ENCODE results near the gene SLIT2. TPM values are rescaled to one million over a fixed set of nuclear protein-coding genes. Genes with fewer than 3 reads are reported as not detected.

Gene SLIT2
- total and polyA plus RNA-seq, 7 donors, result 0.22 to 9.0 (median 4.7) TPM

DNA sequence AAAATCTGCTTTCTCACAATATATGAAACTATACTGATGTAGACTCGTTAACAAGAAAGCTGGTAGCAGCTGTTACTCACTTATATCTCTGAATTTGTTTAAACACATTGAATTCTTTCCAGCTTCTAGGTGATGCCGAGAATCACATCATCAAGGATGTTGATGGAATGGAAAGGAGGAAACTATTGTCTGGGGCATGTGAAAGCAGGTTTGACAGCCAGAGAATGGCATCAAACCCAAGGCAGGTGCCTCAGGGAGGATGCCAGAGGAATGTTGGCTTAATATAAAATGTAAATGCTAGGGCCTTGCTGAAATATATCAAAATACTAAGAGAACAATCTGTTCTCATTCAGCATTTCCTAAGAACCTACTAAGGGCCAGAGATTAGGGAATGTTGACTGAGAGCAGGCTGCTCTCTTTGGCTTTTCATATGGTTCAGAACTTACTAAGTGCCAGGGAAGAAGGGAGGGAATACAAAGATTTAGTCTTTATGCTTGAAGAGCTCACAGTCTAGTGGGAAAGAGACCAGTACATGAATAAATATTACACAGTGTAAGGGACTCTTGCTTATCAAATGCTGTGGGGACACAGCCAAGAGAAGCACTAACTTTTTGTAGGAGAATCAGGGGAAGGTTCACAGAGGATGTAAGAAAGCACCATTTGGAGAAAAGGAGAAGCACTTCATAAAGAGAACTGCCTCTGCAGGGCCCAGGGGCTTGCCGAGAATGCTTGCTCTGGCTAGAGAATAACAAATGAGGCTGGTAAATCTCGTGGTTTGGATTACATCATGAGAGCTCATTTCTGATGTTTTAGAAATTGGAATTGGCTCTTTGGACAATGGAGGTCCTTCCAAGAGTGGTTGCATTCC lies 14.7 kb downstream of the SLIT2 start:
- WGBS, 3 donors, result 43 to 50% (median 47%) methylated on average over 4 of the region's 4 CpGs

DNA sequence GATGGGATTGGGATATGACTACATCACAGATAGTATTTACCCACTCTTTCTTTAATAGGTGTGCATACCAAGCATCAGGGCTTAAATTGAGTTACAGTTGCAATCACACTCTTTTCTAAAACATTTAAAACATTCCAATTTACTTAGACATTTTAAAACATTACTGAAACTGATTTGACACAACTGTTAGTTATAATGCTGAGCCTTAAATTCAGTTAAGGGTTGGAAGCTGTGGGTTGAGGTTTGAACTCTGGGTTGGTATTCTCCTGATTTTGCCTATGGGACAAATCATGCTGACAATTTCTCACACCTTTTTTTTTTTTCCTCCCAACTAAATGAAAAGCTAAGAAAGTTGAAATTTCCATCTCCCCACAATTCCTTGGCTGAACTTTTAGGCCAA lies 16.3 kb downstream of the SLIT2 start:
- TF ChIP-seq, protein P1, sequence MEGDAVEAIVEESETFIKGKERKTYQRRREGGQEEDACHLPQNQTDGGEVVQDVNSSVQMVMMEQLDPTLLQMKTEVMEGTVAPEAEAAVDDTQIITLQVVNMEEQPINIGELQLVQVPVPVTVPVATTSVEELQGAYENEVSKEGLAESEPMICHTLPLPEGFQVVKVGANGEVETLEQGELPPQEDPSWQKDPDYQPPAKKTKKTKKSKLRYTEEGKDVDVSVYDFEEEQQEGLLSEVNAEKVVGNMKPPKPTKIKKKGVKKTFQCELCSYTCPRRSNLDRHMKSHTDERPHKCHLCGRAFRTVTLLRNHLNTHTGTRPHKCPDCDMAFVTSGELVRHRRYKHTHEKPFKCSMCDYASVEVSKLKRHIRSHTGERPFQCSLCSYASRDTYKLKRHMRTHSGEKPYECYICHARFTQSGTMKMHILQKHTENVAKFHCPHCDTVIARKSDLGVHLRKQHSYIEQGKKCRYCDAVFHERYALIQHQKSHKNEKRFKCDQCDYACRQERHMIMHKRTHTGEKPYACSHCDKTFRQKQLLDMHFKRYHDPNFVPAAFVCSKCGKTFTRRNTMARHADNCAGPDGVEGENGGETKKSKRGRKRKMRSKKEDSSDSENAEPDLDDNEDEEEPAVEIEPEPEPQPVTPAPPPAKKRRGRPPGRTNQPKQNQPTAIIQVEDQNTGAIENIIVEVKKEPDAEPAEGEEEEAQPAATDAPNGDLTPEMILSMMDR (IDR thresholded peaks at IDR 0.05), result no peak
- H3K4me3 ChIP-seq, result no peak overlapping the region
- no peaks in the 10 kb centered on the region for H3K9me3 ChIP-seq
- no peak overlapping the region for H3K27ac ChIP-seq
- H3K36me3 ChIP-seq (ENCODE audit: insufficient read depth in 1 of 2, low read depth in 1 of 2), result no peaks in the 10 kb centered on the region
- peaks cover 0 to 2% (median 0%) of the 10 kb centered on the region in 3 donors for H3K27me3 ChIP-seq (ENCODE audit: insufficient read depth in 3 of 3, low read length in 2 of 3)
- intact Hi-C loops (cut with DNase I), result no loop called here
- no peaks in the 10 kb centered on the region for H3K4me1 ChIP-seq
- ATAC-seq, result no peak
- DNase-seq, result no peak

More for the DNA sequence above, 14.7 kb downstream of the SLIT2 start:
- DNase-seq (no peak), ATAC-seq (peak in 2 of 4 donors; percentile 13 to 55)
- intact Hi-C loops (cut with DNase I), result no loop called here
- Histone ChIP-seq H3K36me3 (ENCODE audit: insufficient read depth in 1 of 2, low read depth in 1 of 2) (no peaks in the 10 kb centered on the region), H3K27ac (no peak overlapping the region), H3K9me3 (no peaks in the 10 kb centered on the region), H3K4me3 (no peak overlapping the region), H3K27me3 (ENCODE audit: insufficient read depth in 3 of 3, low read length in 2 of 3) (peaks cover 0 to 2% (median 0%) of the 10 kb centered on the region in 3 donors), H3K4me1 (no peaks in the 10 kb centered on the region)
- TF ChIP-seq, protein P1 (IDR thresholded peaks at IDR 0.05), result no peak

DNA sequence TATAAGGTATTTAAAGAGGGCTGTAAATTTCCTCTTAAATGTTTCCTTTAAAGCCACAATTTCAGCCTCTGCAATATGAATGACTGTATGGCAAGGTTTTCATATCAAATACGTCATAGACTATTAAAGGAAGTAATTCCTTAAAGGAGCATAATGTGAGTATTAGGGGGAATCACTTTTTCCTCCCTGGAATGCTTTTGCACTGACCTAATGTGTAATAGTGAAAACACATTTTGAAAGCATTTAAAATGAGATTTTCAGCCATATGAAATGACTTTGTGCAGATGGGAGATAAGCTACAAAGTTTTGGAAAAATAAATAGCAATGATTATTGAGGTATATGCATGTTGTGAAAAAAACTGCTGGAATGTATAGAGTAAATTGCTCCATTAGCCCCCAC lies 17.6 kb downstream of the SLIT2 start:
- Histone ChIP-seq H3K4me3 (no peak overlapping the region), H3K27ac (no peak overlapping the region), H3K36me3 (ENCODE audit: insufficient read depth in 1 of 2, low read depth in 1 of 2) (no peaks in the 10 kb centered on the region), H3K4me1 (no peaks in the 10 kb centered on the region), H3K9me3 (no peaks in the 10 kb centered on the region), H3K27me3 (ENCODE audit: insufficient read depth in 3 of 3, low read length in 2 of 3) (peaks cover 0 to 2% (median 0%) of the 10 kb centered on the region in 3 donors)
- ATAC-seq (no peak), DNase-seq (no peak)
- intact Hi-C loops (cut with DNase I), result no loop called here
- TF ChIP-seq, protein P1 (IDR thresholded peaks at IDR 0.05), result no peak
- WGBS, 3 donors, result 46 to 50% (median 47%) methylated on average over 1 of the region's 1 CpG

DNA sequence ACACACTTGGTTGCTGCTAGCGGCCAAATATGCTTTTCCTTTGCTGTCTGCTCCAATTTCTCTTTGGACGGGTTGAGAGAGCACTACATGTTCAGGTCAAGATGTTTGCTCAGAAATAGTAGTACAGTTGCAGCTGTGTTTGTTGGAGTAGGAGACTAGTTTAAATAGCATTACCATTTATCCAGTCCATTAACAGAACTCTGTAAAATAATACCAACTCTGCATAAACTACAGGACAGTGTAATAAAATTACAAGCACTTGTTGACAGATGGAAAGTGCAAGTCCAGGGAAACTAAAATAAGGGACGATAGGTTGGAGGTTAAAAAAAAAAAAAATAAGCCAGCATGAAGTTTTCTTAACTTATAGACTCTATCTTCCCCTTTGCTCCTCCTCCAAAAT lies 20.2 kb downstream of the SLIT2 start:
- Histone ChIP-seq H3K36me3 (ENCODE audit: insufficient read depth in 1 of 2, low read depth in 1 of 2) (no peaks in the 10 kb centered on the region), H3K4me1 (no peaks in the 10 kb centered on the region), H3K9me3 (no peaks in the 10 kb centered on the region), H3K27me3 (ENCODE audit: insufficient read depth in 3 of 3, low read length in 2 of 3) (no peaks in the 10 kb centered on the region), H3K27ac (peak overlapping the region; percentile 39), H3K4me3 (peak overlapping the region; percentile 23)
- TF ChIP-seq, protein P1 (IDR thresholded peaks at IDR 0.05), result no peak
- 21 to 33% (median 22%) methylated on average over 3 of the region's 3 CpGs for WGBS, 3 donors
- DNase-seq, result no peak
- intact Hi-C loops (cut with DNase I), result no loop called here
- ATAC-seq, result peak in 3 of 4 donors; percentile 33 to 81 (median 45)
